Gastrocnemius medialis (tissue), 4 donors: ENCODE data around the gene LRRC4C.

Experiments used
- CTCF ChIP-seq, 5 experiments: fragments of 450-650 bp in 3 of 5; fragments of 200-600 bp in 2 of 5; sonication (generic) in 2 of 5; IDR thresholded peaks in 4 of 5; conservative IDR thresholded peaks in 1 of 5; 1 replicate in 4 of 5; 2 replicates in 1 of 5; pipeline ENCODE4 v1.5.1; 2016 to 2019; ENCODE audit warnings: antibody characterized with exemption in 5 of 5, mild to moderate bottlenecking in 3 of 5, moderate library complexity in 3 of 5
- POLR2A ChIP-seq, 2 donors: fragments of 450-650 bp; IDR thresholded peaks; one replicate each; pipeline ENCODE4 v1.6.1; 2017; ENCODE audit warnings: antibody characterized with exemption in 2 of 2, mild to moderate bottlenecking in 2 of 2, moderate library complexity in 2 of 2

- TF ChIP-seq CTCF (IDR thresholded peaks at IDR 0.05 in 4 of 5, conservative IDR thresholded peaks at IDR 0.05 in 1 of 5) (no peak), POLR2A (IDR thresholded peaks at IDR 0.05) (no peak)
Measured at GRCh38 chr11:40797981-40798380, 661.5 kb downstream of the LRRC4C start.
